Measurements from ENCODE around the gene PDE4A. TPM values are rescaled to one million over a fixed set of nuclear protein-coding genes. Genes with fewer than 3 reads are reported as not detected.

The PDE4A gene
- total and polyA plus RNA-seq, 2 experiments from 2014 or later: 5.2 to 5.4 TPM

DNA sequence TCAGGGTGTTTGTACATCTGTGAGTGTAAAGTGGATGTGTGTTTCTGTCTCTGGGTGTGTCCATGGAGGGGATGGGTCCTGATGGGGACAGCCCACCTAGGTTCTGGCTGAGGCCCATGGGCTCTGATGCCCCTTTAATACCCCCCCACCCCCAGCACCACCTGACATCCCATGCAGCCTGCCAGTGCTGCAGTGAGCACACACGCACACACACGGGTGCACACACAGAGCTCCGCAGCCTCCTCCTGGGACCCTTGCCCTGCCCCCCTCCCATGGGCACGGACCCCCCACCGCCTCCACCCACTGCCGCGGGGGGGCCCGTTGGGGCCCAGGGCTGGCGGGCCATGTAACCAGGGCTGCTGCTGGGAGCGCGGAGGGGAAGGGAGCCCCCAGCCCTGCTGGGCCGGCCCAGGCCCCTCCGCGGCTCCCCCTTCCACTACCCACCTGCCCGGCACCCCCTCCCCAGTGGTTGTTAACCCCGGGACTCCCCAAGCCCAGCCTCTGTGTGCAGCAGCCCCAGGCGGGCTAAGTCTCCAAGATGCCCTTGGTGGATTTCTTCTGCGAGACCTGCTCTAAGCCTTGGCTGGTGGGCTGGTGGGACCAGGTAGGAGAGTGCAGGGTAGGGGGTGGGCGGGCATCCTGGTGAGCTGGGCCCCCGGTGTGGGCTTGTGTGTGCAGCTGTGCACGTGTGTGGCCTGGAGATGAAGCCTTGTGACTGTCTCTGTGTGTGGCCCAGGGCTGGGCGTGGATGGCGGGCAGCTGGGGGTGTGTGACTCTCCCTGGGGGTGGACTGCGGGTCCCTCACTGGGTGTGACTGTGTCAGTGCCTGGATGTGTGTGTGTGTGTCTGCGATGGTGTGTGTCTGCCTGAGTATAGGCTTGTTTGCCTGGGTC is 32.6 kb downstream of the PDE4A start (continued):
- TF ChIP-seq CTCF (conservative IDR thresholded peaks at IDR 0.05; ENCODE audit: low read depth in 2 of 2): no peak
- no peak for TF ChIP-seq EZH2phosphoT487 (IDR thresholded peaks at IDR 0.05; ENCODE audit: unreplicated experiment)
- no peak for TF ChIP-seq ZNF331 (CRISPR knock-in tag; IDR thresholded peaks at IDR 0.05; ENCODE audit: low read depth)

GRCh38 chr19:10453852-10454251 is 33.5 kb downstream of the PDE4A start:
- Histone ChIP-seq H3K36me3 (ENCODE audit: insufficient read depth) (no peaks in the 10 kb centered on the region), H4K20me1 (replicated peaks; ENCODE audit: insufficient read depth) (no peaks in the 10 kb centered on the region), H3K4me1 (ENCODE audit: insufficient read depth) (peaks cover 13% of the 10 kb centered on the region), H3F3A (replicated peaks; ENCODE audit: low read depth) (no peaks in the 10 kb centered on the region), H3K9me2 (ENCODE audit: insufficient read depth) (no peaks in the 10 kb centered on the region), H3K27ac (ENCODE audit: low read depth) (no peak overlapping the region), H3K4me2 (peak overlapping the region; percentile 67), H2AFZ (no peak overlapping the region), H3K4me3 (peak overlapping the region; percentile 28; the same call in 1 of the 2 replicates), H3K27me3 (ENCODE audit: insufficient read depth) (no peaks in the 10 kb centered on the region), H3K79me2 (replicated peaks; ENCODE audit: insufficient read depth) (no peaks in the 10 kb centered on the region)
- Mint-ChIP-seq H3K27ac (no peak overlapping the region), H3K27me3 (ENCODE audit: insufficient read depth, low read depth, poor library complexity) (peaks cover 18% of the 10 kb centered on the region), H3K4me1 (peaks cover 20% of the 10 kb centered on the region), H3K4me3 (no peak overlapping the region), H3K9me3 (no peaks in the 10 kb centered on the region), H3K36me3 (ENCODE audit: low read depth) (no peaks in the 10 kb centered on the region)
- DNase-seq (ENCODE audit: low spot score) (no peak), ATAC-seq (no peak)
- TF ChIP-seq ZNF331 (CRISPR knock-in tag; IDR thresholded peaks at IDR 0.05; ENCODE audit: low read depth): no peak
- TF ChIP-seq POLR2AphosphoS5 (IDR thresholded peaks at IDR 0.05; ENCODE audit: low read depth): no peak
- TF ChIP-seq ZNF462 (CRISPR knock-in tag; IDR thresholded peaks at IDR 0.05): no peak
- TF ChIP-seq ETS1 (IDR thresholded peaks at IDR 0.05): no peak
- TF ChIP-seq EZH2phosphoT487 (IDR thresholded peaks at IDR 0.05; ENCODE audit: unreplicated experiment): no peak
- TF ChIP-seq ZNF114 (CRISPR knock-in tag; IDR thresholded peaks at IDR 0.05): no peak
- no peak for TF ChIP-seq CTCF (conservative IDR thresholded peaks at IDR 0.05; ENCODE audit: low read depth in 2 of 2)
- no peak for TF ChIP-seq EZH2 (IDR thresholded peaks at IDR 0.05; ENCODE audit: low read depth, unreplicated experiment)
- TF ChIP-seq CREB1 (CRISPR knock-in tag; IDR thresholded peaks at IDR 0.05; ENCODE audit: low read depth): no peak
- no peak for TF ChIP-seq NANOG (IDR thresholded peaks at IDR 0.05; ENCODE audit: borderline replicate concordance)
- TF ChIP-seq STAT1 (IDR thresholded peaks at IDR 0.05; ENCODE audit: unreplicated experiment): no peak

All from GM23338 (cell line).